GM21423 (cell line): ENCODE results near the gene RBM47.
A peak's percentile ranks its signal among the peaks of the same experiment; 100 is the strongest.
"Not testable (repeated sequence)": the region's sequence is repeated elsewhere in the genome, so short reads cannot be mapped to it uniquely, and the experiment has no call there.

Source experiments
- ATAC-seq: cut with Tn5 transposase; IDR thresholded peaks from one replicate; pipeline ENCODE4 v1.9.1; 2021; ENCODE audit warnings: mild to moderate bottlenecking, moderate library complexity; ENCODE audit not compliant: unreplicated experiment

RBM47 gene

DNA sequence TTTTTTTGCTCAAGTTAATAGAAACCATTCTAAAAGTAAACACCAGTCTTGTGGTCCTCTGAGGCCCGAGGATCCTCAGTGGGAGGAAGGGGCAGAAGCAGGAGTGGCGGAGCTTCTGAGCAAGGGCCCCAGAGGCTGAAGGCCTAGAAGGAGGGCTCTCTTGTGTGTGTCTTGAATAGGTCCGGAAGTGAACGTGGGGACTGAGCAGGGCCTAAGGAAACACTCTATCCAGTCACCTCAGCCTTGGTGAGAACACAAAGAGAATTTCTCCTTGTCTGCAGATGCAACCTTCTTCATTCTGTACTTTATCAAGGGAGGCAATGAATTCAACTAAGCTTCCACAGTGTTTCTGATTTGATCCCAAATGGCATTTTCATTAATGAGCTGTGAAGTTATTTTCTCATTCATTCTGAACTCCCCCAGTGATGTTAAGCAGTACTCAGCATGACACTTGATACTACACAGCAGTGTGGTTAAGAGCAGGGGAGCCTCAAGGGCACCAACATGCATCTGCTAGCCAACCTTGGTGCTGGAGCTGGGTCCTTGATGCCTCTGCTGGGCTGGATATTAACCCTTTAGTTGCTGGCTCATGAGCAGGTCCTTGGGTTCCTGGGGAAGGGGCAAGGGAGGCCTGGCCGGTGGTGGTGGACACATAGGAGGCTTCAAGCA lies 64.7 kb downstream of the RBM47 start:
- ATAC-seq: no peak

DNA sequence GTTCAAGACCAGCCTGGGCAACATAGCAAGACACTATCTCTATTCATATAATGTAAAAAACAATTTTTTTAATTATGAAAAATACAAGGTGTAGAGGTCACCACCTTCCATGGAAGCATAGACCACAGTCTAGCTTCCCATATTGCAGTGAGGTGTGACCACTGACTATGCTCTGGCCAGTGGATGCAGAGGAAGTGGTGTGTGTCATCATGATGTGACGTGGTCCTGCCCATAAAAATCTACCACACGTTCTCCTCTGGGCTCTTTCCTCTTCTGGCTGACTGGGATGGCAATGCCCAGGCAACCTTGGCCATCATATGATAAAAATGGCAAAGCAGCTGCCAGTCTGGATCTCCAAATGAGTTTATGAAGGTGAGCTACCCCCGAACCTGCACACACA lies 65.7 kb downstream of the RBM47 start:
- ATAC-seq: no peak

DNA sequence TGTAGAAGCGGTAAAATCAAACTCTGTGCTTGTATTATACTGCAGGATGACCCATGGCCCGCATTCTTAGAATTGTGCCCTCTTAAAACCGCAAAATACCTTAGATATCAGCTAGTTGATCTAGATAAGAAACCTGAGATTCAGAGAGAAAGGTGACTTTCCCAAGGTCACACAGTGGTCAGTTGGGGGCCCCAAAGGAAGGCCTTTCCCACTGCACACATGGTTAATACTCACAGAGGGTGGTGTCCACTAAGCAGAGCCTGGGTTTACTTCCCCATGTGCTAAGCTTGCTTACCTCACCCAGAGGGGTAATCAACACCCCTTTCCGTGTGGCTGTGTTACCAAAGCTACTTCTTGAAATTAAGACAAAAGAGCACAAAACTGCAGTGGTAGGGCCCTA lies 66.3 kb downstream of the RBM47 start:
- ATAC-seq: no peak

DNA sequence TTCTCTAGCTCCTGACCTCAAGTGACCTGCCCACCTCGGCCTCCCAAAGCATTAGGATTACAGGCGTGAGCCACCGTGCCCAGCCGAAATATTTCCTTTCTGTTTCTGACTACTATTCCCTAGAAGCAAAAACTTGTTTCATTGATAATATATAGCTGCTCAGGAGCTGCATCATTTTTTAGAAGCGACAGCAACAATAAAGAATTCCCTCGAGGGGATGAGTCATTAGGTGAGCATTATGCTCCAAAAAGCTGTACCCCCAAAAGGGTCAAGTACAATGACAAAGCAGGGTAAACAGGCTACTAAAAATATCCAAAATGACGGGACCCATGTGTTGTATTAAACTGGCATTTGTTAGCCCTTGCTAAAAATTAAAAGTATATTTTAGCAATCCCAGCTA lies 67.0 kb downstream of the RBM47 start:
- no peak for ATAC-seq

DNA sequence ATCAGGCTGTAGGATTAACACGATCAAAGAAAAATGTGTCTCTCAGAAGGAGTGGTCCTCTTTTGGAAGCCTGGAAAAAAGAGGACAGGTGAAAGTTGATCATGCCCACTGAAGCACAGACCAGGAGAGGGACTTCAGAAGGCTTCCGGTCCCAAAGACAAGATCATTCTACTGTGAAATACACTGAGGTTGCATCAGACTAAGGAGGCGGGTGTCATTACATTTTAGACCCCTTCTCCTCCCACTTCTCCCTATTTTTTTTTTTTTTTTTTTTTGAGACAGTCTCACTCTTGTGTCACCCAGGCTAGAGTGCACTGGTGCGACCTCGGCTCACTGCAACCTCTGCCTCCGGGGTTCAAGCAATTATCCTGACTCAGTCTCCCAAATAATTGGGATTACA lies 67.5 kb downstream of the RBM47 start:
- no peak for ATAC-seq

DNA sequence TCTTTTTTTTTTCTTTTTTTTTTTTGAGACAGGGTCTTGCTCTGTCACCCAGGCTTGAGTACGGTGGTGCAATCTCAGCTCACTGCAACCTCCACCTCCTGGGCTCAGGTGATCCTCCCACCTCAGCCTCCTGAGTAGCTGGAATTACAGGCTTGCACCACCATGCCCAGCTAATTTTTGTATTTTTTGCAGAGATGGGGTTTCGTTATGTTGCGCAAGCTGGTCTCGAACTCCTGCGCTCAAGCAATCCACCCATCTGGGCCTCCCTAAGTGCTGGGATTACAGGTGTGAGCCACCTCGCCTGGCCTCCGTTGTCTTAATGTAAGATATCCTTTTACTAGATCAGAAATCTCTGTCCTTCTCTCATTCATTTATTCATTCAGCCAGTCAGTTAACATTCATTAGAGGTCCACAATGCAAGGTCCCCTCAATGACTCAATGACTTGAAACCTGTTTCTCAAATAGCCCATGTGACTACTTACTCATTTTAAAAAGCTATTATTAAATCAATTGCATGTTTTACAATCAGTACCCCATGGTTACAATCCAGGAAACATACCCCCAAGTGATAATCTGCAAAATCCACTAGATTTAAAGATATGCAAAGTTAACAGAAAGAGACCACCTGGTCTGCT lies 68.0 kb downstream of the RBM47 start:
- ATAC-seq: not testable (repeated sequence)

DNA sequence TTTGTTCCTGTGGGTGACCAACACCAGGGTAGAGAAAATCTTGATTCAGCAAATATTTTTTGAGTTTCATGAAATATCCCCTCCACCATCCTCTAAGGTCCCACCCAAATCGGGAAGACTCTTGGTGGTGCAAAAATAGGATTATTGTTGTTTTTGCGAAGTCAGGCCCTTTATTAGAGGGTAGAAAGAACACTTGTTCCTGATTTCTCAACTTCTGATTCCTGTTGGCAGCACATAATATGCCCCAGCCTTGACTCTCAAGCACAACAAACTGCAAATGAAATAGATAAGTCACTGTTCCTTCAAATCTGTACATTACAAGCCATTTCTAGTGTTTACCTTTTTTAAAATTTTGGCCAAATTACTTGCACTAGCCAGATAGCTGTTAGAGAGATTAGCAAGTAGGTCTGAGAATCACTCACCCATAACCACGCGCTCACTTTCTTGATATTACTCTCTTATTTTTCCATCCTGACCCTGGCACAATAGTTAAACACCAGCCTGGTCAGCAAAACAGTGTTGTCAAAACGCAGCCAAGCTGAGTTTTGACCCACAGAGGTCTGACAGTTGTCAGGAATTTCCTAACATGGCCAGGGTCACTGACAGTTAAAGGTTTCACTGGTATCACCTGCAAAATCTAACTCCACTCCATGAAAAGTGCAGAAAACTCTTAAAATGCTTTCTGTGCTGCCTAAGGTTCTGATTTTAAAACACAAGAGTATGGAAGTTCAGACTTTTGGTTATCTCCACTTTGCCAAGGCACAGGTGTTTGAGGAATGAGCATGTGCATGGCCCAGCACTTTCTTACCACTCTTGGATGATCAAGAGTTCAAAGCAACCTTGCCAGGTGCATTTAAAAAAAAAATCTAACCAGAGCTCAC lies 69.8 kb downstream of the RBM47 start:
- ATAC-seq: peak; percentile 69

DNA sequence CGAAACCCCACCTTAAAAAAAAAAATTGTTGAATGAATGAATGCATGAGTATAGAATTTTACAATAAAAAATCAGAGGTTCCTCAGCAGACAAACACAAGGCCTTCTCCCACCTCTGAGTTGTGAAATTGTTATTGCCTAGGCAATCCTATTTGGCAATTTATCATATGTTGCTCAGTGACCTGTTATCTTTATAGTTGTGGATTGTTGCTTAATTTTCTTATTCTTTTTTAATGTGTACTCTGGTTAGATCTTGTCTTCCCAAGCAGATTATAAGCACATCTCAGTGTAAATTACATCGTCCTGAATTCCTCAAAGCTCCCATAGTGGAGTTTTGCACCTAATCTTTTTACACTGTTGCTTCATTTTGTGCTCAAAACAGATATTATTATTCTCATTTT lies 71.9 kb downstream of the RBM47 start:
- ATAC-seq: no peak

DNA sequence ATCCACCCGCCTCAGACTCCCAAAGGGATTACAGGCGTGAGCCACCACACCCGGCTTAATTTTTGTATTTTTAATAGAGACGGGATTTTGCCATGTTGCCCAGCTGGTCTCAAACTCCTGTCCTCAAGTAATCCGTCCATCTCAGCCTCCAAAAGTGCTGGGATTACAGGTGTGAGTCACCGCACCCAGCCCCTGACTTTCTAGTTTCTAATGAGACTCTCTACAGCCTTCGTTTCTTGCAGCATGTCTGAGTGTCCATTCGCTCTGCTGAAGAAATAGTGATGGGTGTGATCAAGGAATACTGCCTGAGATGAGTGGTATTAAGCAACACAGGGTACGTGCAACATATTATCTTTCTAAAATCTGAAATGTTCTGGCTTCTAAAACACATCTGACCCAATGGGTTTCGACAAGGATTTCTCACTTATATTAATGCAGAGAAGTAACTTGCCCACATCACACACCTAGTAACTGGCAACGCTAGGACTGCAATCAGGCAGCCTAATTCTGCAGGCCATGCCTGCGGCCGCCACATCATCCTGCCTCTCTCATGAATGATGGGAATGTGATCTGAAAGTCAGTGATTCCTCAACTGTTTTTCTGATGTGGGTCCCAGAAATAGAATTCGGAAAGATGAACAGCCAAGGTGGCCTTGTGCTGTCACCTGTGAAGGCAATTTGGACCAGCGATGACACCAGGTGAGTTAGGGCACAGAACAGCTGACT lies 74.3 kb downstream of the RBM47 start:
- ATAC-seq: no peak

DNA sequence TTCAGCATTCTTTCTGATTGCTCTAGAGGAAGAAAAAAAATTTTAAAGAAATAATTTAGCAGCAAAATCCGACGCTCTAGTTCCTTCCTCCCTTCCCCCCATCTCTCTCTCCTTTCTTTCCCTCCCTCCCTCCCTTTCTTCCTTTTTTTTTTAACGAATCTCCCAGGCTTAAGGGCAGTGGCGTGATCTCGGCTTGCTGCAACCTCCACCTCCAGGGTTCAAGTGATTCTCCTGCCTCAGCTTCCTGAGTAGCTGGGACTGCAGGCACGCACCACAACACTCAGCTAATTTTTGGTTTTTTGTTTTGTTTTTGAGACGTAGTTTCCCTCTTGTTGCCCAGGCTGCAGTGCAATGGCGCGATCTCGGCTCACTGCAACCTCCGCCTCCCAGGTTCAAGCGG lies 75.0 kb downstream of the RBM47 start:
- ATAC-seq: not testable (repeated sequence)

DNA sequence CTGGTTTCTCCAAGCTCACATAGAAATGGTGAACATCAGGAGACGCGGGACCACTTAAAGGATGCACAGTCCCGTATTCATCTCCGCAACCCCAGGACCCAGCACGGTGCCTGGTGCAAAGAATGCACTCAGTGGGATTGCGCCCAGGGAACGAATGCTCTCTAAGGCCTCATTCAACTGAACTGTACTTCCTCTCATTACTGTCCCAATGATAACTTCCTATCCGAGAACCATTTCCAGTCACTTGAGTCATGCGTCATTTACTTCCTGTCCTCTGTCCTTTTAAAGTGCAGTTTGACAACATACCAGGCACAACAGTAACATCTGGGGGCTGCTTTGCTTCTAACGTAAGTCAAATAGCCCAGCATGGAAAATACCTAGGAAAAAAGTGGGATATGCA lies 75.7 kb downstream of the RBM47 start:
- ATAC-seq: no peak

DNA sequence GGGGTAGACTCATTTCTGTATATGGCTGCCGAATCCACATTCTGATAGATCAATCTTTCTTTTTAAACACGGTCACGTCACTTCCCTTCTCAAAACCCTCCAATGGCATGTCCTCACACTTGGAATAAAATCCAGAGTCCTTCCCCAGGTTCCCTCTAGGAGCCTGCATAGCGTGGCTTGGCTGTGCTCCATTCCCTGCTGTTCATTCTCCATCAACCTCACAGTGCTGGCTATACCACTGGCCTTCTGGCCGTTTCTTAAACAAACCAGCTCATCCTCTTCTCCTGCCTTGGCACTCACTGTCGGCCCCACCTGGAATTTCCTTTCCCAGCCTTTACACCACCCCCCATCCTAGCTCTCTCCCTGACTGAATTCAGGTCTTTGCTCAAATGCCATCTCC lies 77.1 kb downstream of the RBM47 start:
- ATAC-seq: no peak

DNA sequence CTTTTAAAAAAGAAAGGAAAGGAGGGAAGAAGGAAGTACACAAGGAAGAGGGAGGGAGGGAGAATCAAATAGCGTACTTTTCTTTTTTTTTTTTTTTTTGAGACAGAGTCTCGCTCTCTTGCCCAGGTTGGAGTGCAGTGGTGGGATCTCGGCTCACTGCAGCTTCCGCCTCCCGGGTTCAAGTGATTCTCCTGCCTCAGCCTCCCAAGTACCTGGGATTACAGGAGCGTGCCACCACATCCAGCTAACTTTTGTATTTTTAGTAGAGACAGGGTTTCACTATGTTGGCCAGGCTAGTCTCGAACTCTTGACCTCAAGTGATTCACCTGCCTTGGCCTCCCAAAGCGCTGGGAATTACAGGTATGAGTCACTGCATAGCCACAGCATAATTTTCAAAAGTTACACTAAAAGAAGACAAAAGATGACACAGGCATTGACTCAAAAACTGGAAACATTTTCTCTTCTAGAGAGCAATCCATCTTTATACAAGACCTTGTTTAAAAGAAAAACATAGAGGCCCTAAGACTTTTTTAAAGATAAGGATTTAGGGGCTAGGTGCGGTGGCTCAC lies 78.0 kb downstream of the RBM47 start:
- not testable (repeated sequence) for ATAC-seq

DNA sequence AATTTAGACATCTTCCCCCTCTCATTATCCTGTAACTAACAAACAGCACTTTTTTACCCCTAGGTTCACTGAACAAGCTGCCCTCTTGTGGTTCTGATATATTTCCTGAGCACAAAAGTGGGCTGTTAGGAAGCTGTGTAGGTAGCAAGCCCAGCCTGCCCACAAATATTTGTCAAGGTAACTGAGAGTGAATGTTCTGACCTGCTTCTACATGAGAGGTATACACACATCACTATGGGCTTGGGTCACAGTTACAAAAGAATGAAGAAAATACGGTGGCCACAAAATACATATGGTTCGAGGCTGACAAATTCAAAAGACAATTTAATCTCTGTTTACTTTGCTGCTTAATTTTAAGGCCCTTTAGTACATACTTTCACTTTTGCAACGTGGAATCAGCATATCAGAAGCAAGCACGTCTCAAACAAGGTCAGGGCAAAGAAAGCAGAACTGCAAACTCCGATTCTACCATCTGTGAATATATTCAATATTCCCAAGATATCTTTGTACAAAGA lies 78.7 kb downstream of the RBM47 start:
- ATAC-seq: peak; percentile 75

DNA sequence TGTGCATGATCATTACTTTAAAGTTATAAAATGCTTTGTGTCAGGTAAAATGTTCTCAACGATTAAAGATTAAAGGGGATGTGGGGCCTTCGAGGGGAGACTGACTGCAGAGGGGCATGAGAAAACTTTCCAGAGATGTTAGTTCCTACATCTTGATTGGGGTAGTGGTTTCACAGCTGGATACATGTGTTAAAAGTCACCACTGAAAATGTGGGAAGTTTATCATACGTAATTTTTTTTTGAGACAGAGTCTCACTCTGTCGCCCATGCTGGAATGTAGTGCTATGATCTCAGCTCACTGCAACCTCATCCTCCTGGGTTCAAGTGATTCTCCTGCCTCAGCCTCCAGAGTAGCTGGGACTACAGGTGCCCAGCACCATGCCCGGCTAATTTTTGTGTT lies 79.5 kb downstream of the RBM47 start:
- no peak for ATAC-seq

DNA sequence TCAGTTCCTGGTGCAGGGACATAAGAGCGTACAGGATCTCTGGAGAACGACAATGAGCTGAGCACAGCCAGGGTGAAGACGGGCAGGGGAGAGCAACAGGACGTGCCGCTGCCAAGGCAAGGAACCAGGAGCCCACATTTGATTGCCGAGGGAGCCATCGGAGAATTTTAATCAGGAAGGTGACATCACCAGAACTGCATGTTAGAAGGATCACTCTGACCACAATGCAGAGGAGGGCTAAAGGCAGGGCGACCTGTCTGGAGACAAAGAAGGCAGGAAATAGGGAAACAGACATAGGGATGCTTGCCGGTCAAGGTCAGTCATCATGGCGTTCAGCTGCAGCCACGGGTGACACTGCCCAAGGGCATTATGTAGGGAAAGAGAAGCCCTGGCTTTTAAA lies 81.4 kb downstream of the RBM47 start:
- ATAC-seq: no peak

DNA sequence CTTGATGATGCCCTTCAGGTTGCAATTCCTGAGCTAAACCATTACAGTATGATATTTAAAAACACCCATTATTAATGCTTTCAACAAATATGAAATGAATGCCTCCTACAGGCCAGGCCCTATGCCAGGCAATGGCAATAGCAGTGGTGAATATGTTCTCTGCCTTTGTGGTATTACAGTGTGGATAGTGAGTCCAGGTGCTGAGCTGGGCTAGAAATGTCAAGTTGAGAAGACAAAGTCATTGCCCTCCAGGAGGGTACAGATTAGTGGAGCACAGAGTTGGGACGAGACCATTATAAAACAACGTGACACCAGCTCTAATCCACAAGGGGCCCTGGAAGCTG lies 81.9 kb downstream of the RBM47 start:
- ATAC-seq: no peak

DNA sequence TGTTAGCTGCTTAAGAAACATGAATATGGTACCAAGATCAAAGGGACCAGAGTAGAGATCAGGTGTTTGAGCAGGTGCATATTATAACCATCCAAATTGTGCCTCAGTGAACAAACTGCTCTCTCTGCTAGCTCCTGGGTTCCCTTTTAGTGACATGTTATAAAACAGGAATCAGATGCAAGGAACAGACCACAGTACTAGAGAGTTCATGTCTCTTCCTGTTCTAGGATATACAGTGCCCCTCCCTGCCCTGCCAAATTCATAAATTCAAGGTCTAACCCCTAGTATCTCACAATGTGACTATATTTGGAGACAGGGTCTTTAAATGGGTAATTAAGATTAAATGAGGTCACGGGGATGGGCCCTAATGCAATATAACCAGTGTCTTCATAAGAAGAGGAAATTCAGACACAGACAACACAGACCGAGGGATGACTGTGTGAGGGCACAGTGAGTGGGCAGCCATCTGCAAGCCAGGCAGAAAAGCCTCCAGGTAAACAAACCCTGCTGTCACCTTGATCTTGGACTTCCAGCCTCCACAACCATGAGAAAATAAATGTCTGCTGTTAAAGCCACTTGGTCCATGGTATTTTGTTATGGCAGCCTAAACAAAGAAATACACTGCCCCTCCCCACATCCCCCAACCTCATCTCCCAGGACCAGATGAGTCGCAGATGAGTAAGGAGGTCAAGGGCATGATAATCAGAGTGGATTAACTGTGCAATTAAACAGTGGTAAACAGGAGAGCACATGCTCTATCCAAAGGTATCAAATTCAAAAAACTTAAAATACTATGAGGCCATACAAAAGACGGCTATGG lies 82.5 kb downstream of the RBM47 start:
- no peak for ATAC-seq

DNA sequence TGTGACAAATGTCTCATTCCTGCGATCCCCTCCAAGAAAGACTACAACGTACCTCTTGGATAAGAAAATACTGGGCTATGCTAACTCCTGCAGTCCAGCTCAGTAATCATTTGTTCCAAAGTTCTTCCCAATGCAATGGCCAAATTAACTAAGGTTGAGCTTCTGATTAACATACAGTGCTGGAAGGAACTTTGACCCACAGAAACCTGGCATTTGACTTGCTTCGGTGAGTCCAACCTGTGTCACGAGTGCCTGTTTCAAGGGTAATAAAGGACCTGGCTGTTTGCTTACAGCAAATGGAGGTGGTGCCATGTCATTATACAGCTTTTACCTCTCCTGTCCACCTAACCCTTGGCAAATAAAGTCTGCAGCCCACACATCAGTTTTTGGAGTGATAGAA lies 83.2 kb downstream of the RBM47 start:
- no peak for ATAC-seq

DNA sequence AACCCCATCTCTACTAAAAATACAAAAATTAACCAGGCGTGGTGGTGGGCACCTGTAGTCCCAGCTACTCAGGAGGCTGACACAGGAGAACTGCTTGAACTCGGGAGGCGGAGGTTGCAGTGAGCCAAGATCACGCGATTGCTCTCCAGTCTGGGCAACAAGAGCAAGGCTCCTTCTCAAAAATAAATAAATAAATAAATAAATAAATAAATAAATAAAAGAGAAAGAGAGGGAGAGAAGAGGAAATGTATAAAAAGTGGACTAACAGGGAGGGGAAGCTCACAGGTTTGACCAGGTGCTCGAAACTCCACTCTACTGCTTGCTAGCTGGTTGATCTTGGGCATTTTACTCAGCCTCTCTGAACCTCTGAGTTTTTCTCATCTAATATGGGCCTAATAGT lies 84.2 kb downstream of the RBM47 start:
- ATAC-seq: not testable (repeated sequence)
